ENCODE results near the gene PTPRR.
A peak's percentile ranks its signal among the peaks of the same experiment; 100 is the strongest.

Gene PTPRR

GRCh38 chr12:70691018-70691672, 229.4 kb downstream of the PTPRR start:
- peak; percentile 79 for DNase-seq (ENCODE audit: low spot score)

- no peak for DNase-seq (ENCODE audit: low spot score)
Observed at GRCh38 chr12:70686907-70687306, 233.6 kb downstream of the PTPRR start.

GRCh38 chr12:70686299-70686698, 234.2 kb downstream of the PTPRR start:
- DNase-seq (ENCODE audit: low spot score) = no peak

GRCh38 chr12:70683976-70684375, 236.6 kb downstream of the PTPRR start:
- DNase-seq (ENCODE audit: low spot score) = no peak

GRCh38 chr12:70671698-70672097, 248.8 kb downstream of the PTPRR start:
- no peak for DNase-seq (ENCODE audit: low spot score)

GRCh38 chr12:70670948-70671347, 249.6 kb downstream of the PTPRR start:
- DNase-seq (ENCODE audit: low spot score) = no peak

- no peak for DNase-seq (ENCODE audit: low spot score)
Observed at GRCh38 chr12:70667253-70667652, 253.3 kb downstream of the PTPRR start.

GRCh38 chr12:70666364-70666763, 254.2 kb downstream of the PTPRR start:
- DNase-seq (ENCODE audit: low spot score) = no peak

GRCh38 chr12:70664465-70664881, 256.1 kb downstream of the PTPRR start:
- no peak for DNase-seq (ENCODE audit: low spot score)

GRCh38 chr12:70663838-70664237, 256.7 kb downstream of the PTPRR start:
- no peak for DNase-seq (ENCODE audit: low spot score)

GRCh38 chr12:70661466-70662161, 258.9 kb downstream of the PTPRR start:
- DNase-seq (ENCODE audit: low spot score) = no peak

- DNase-seq (ENCODE audit: low spot score) = peak; percentile 48
Observed at GRCh38 chr12:70660620-70661219, 259.8 kb downstream of the PTPRR start.

GRCh38 chr12:70660002-70660604, 260.4 kb downstream of the PTPRR start:
- no peak for DNase-seq (ENCODE audit: low spot score)

GRCh38 chr12:70659077-70659606, 261.4 kb downstream of the PTPRR start:
- no peak for DNase-seq (ENCODE audit: low spot score)

- DNase-seq (ENCODE audit: low spot score) = no peak
Observed at GRCh38 chr12:70657616-70658286, 262.8 kb downstream of the PTPRR start.

- no peak for DNase-seq (ENCODE audit: low spot score)
Observed at GRCh38 chr12:70652451-70652850, 268.1 kb downstream of the PTPRR start.

GRCh38 chr12:70648831-70649230, 271.7 kb downstream of the PTPRR start:
- peak; percentile 60 for DNase-seq (ENCODE audit: low spot score)

GRCh38 chr12:70648191-70648590, 272.3 kb downstream of the PTPRR start:
- no peak for DNase-seq (ENCODE audit: low spot score)

GRCh38 chr12:70646850-70647249, 273.7 kb downstream of the PTPRR start:
- DNase-seq (ENCODE audit: low spot score) = peak; percentile 39

GRCh38 chr12:70645494-70646317, 274.8 kb downstream of the PTPRR start:
- peak; percentile 99 for DNase-seq (ENCODE audit: low spot score)

- DNase-seq (ENCODE audit: low spot score) = no peak
Observed at GRCh38 chr12:70644861-70645260, 275.7 kb downstream of the PTPRR start.
